ENCODE results near the gene RNFT2.

The RNFT2 gene

GRCh38 chr12:116766746-116767145 is 28.6 kb downstream of the RNFT2 start:
- no peak for TF ChIP-seq CTCF (IDR thresholded peaks at IDR 0.05)

GRCh38 chr12:116771651-116772050 is 33.5 kb downstream of the RNFT2 start:
- H3K27me3 ChIP-seq: peaks cover 7% of the 10 kb centered on the region
- no peaks in the 10 kb centered on the region for H3K4me1 ChIP-seq (ENCODE audit: control insufficient read depth in 1 of 2, insufficient read depth in 1 of 2, low read depth in 1 of 2, low read length in 1 of 2)
- no peaks in the 10 kb centered on the region for H3K9me3 ChIP-seq
- no peak overlapping the region for H3K4me3 ChIP-seq (ENCODE audit: low read depth in 1 of 2, low read length in 1 of 2)
- no peak overlapping the region for H3K27ac ChIP-seq
- no peak for TF ChIP-seq CTCF (IDR thresholded peaks at IDR 0.05)
- H3K36me3 ChIP-seq: no peaks in the 10 kb centered on the region

More at GRCh38 chr12:116766746-116767145, 28.6 kb downstream of the RNFT2 start:
- Histone ChIP-seq H3K4me3 (ENCODE audit: low read depth in 1 of 2, low read length in 1 of 2) (no peak overlapping the region), H3K27ac (no peak overlapping the region), H3K4me1 (ENCODE audit: control insufficient read depth in 1 of 2, insufficient read depth in 1 of 2, low read depth in 1 of 2, low read length in 1 of 2) (no peaks in the 10 kb centered on the region), H3K36me3 (no peaks in the 10 kb centered on the region), H3K27me3 (peaks cover 8% of the 10 kb centered on the region), H3K9me3 (no peaks in the 10 kb centered on the region)

GRCh38 chr12:116773276-116773731 is 35.2 kb downstream of the RNFT2 start:
- Histone ChIP-seq H3K4me3 (ENCODE audit: low read depth in 1 of 2, low read length in 1 of 2) (no peak overlapping the region), H3K36me3 (no peaks in the 10 kb centered on the region), H3K27me3 (peaks cover 7% of the 10 kb centered on the region), H3K9me3 (no peaks in the 10 kb centered on the region), H3K4me1 (ENCODE audit: control insufficient read depth in 1 of 2, insufficient read depth in 1 of 2, low read depth in 1 of 2, low read length in 1 of 2) (no peaks in the 10 kb centered on the region), H3K27ac (no peak overlapping the region)
- TF ChIP-seq CTCF (IDR thresholded peaks at IDR 0.05): no peak

GRCh38 chr12:116774020-116774419 is 35.9 kb downstream of the RNFT2 start:
- no peaks in the 10 kb centered on the region for H3K9me3 ChIP-seq
- no peaks in the 10 kb centered on the region for H3K36me3 ChIP-seq
- no peak for TF ChIP-seq CTCF (IDR thresholded peaks at IDR 0.05)
- no peak overlapping the region for H3K27ac ChIP-seq
- H3K27me3 ChIP-seq: peaks cover 7% of the 10 kb centered on the region
- no peak overlapping the region for H3K4me3 ChIP-seq (ENCODE audit: low read depth in 1 of 2, low read length in 1 of 2)
- no peaks in the 10 kb centered on the region for H3K4me1 ChIP-seq (ENCODE audit: control insufficient read depth in 1 of 2, insufficient read depth in 1 of 2, low read depth in 1 of 2, low read length in 1 of 2)

GRCh38 chr12:116777245-116777644 is 39.1 kb downstream of the RNFT2 start:
- H3K9me3 ChIP-seq: no peaks in the 10 kb centered on the region
- H3K4me1 ChIP-seq (ENCODE audit: control insufficient read depth in 1 of 2, insufficient read depth in 1 of 2, low read depth in 1 of 2, low read length in 1 of 2): no peaks in the 10 kb centered on the region
- no peak overlapping the region for H3K4me3 ChIP-seq (ENCODE audit: low read depth in 1 of 2, low read length in 1 of 2)
- TF ChIP-seq CTCF (IDR thresholded peaks at IDR 0.05): no peak
- H3K27ac ChIP-seq: no peak overlapping the region
- no peaks in the 10 kb centered on the region for H3K36me3 ChIP-seq
- no peaks in the 10 kb centered on the region for H3K27me3 ChIP-seq

GRCh38 chr12:116779597-116779996 is 41.5 kb downstream of the RNFT2 start:
- no peak overlapping the region for H3K27ac ChIP-seq
- no peak for TF ChIP-seq CTCF (IDR thresholded peaks at IDR 0.05)
- no peaks in the 10 kb centered on the region for H3K27me3 ChIP-seq
- no peaks in the 10 kb centered on the region for H3K9me3 ChIP-seq
- no peaks in the 10 kb centered on the region for H3K36me3 ChIP-seq
- no peak overlapping the region for H3K4me3 ChIP-seq (ENCODE audit: low read depth in 1 of 2, low read length in 1 of 2)
- no peaks in the 10 kb centered on the region for H3K4me1 ChIP-seq (ENCODE audit: control insufficient read depth in 1 of 2, insufficient read depth in 1 of 2, low read depth in 1 of 2, low read length in 1 of 2)
